HG03439 (cell line): ENCODE data around the gene GREB1L.

Experiments
- ATAC-seq: cut with Tn5 transposase; IDR thresholded peaks from one replicate; pipeline ENCODE4 v1.9.1; 2021; ENCODE audit warnings: mild to moderate bottlenecking, moderate library complexity; ENCODE audit not compliant: unreplicated experiment

The GREB1L gene

DNA sequence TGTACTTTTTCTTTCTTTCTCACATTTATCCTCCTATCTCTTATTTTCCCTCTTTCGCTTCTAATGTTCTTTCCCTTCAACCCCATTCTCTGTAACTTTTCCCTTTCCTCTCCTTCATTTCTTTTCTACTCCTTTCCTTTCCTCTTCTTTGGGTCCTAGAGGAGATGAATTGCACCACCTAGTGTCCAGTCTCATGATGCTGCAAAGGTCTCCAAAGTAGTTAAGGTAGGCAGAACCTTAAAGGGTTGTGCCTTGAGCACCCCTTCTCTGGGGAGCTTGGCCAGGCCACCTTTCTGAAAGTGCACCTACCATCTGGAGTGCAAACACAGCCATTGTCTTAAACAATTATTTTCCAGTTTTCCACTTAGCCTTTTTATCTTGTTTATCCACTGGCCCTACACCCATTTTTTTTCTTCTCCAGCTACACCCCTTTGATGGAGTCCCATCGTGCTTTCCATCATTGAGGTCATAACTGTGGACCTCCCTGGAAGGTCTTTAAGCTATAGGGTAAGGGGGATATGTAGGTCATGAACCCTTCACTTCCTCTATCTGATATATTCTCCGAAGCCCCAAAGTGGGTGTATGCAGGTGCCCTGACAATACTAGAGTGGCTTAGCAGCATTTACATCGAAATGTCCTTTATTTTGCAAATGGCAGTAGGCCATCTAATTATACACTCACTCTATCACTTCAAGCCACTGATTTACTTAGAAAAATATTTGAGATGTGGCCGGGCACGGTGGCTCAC is 202.6 kb downstream of the GREB1L start:
- no peak for ATAC-seq

DNA sequence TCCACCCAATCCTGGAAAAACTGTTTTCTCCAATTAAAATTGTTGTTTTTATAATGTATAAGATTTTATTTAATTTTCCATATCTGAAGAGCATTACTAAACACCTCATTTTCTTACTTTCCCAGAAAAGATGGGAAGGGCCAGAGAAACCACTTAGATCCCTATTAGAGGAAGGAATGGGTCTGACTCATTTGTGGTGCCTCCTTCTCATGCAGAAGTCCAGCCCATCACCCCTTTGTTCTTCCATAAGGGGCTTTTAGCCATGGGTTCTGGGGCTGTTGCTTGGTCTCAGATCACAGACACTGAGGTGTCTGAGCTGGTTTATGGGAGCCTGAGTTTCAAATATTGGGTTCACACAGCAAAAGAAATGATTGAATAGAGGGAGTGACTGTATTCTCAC is 206.3 kb downstream of the GREB1L start:
- no peak for ATAC-seq

DNA sequence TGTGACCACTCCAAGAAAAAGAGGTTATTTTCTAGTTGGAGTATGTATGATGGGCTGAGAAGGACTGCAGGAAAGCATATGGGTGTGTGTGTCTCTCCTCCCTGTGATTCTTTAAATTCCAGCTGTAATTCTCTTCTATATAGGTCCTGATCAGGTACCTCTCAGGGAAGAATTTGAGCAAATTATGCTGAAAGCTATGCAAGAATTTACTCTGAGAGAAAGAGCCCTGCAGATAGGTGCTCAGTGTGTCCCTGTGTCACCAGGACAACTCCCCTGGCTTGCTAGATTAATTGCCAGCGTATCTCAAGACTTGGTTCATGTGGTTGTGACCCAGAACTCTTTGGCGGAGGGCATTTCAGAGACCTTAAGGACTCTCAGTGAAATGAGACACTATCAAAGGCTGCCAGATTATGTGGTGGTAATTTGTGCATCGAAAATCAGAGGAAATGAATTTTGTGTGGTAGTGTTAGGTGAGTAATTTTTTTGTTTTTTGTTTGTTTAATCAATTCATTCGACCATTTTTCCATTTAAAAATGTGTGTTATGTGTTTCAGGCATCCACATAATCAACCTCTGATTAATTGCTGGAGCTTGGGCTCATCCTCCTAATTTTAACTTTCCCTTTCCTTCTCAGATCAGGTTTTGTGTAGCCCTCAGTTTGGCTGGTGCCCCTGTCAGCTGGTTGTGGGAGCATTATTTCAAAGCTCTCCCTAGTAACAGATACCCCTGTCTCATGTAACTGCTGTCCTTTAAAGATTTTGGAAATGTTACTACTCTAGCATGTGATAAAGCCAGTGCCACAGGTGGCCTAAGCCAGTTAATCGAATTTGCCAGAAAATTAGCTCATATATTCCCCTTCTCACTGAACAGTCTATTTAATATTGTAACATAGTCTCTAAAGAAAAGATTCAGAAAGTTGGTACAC is 207.6 kb downstream of the GREB1L start:
- ATAC-seq: no peak

DNA sequence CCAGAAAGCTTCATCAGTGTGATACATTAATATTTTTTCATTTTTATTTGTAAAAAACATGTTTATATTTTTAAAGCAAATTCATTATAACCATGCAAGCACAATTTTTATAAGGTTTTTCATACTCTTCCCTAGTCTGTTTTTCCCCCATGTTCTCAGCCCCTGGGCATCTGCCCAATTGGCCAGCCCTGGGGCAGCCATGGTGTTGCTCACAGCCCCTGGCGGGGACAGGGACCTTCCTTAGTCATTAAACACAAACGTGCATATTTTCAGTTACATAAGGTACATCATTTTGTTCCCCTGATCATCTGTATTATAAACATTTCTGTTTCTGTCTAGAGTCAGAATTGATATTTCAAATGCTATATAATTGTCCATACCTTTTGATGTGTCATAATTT is 208.5 kb downstream of the GREB1L start:
- ATAC-seq: no peak

DNA sequence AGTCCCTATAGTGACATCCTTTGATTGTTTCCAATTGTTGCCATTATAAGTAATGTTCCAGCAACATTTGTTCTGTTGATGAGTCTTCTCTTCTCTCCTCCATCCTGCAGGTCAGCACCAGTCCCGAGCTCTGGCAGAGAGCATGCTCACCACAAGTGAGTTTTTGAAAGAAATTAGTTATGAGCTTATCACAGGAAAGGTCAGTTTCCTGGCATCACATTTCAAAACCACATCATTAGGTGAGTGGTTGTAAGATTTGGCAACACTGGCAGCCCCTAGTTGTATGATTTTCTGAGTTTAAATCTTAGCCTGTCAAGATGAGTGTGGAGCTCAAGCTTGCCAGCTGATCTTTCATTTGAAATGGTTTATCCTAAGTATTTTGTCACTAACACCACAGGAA is 208.9 kb downstream of the GREB1L start:
- no peak for ATAC-seq

DNA sequence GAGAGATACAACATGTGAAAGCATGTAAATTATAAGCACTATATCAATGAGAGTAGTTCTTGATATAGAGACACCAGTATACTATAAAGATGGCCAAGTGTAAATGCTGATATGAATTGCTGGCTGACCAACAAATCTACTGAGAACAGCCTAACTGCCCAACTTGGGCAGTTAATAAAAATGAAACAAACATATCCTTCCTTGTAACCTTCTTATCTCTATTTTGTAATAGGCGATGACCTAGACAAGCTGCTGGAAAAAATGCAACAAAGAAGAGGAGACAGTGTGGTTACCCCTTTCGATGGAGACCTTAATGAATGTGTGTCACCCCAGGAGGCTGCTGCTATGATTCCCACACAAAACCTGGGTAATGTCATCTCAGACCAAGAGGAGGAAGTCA is 209.8 kb downstream of the GREB1L start:
- ATAC-seq: no peak

DNA sequence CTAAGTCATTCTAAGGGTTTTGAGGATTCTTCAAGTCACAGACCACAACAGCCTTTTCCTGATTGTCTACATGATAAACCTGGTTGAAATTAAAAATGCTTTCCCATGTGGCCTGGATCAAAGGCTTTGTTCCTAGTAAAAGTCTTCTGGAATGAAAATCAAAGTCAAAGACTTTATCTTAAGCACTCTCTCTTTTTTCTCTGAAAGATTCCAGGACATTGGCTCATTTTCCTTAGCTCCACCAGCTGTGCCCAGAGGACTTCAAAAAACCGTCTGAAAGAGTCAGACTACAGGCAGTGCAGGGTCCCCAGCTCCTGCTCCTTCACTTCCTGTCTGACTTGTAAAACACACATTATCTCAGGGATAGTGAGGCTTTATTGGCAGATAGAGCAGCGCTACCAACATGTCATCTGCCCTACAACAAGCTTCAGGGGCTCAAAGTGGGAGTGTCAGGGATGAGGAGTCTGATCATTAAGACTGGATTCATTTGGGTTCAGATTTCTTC is 210.3 kb downstream of the GREB1L start:
- ATAC-seq: no peak

DNA sequence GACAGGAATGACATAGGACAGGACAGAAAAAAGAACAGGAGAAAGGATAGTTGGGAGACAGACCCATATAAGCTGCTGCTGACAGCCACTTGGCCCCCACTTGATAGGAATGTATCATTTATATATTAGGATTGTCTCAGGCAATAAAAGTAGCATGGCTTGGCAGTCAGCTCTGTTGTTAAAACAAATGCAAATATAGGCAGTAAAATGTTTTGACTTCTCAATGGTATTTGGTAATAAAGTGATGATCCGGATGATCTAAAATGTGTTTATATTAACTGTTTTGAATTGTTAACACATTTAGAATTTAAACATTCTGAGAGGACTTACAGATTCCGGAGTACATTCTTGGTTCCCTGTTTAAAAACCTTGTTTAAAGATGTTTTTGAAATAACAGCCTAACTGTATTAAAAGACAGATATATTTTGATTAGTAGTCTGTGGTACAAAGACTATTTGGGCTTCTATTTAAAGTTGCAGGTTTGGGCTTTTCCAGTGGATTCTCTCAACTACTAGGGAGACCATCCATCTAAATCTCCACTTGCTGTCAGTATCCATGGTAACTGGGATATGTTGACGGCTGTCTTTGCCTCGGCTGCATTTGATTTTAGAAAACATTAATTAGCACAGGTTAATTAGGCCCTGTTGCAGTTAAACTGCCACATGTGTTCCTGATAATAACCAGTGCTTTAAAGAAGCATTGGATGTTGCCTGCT is 210.9 kb downstream of the GREB1L start:
- ATAC-seq: no peak

DNA sequence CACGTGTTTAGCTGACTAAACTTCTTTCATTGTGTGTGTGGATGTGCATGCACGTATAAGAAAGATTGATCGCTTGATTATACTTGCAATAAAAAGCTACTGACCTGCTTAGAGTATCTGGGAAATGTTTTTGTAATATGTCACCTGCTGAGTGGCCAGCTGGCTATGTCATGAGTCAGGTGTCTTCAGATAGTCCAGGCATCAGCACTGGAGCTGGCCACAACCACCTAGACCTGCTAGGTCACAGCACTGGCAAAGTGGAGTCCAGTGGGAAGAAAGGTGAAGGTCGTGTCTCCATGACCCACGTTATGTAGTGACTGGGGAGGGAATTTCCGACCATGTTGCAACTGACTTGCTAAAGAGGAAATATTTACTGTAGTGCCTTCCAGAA is 211.5 kb downstream of the GREB1L start:
- ATAC-seq: no peak

DNA sequence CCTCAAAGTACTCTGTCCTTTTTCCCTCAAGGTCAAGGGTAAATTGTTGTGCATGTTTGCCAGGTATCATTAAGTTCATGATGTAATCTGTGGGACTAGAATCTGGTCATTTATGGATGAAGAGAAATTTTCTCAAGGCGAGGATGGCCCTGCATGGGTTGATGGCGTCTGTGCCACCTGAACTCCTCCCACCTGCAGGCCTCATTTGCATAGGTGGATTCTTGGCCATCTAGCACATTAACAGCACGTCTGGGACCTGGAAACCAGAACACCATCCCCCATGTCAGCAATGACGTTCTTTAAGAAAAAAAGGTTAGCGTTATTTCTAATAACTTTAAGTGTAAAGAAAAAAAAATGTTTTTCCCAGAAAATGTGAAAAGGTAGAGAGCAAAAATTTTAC is 212.7 kb downstream of the GREB1L start:
- no peak for ATAC-seq

DNA sequence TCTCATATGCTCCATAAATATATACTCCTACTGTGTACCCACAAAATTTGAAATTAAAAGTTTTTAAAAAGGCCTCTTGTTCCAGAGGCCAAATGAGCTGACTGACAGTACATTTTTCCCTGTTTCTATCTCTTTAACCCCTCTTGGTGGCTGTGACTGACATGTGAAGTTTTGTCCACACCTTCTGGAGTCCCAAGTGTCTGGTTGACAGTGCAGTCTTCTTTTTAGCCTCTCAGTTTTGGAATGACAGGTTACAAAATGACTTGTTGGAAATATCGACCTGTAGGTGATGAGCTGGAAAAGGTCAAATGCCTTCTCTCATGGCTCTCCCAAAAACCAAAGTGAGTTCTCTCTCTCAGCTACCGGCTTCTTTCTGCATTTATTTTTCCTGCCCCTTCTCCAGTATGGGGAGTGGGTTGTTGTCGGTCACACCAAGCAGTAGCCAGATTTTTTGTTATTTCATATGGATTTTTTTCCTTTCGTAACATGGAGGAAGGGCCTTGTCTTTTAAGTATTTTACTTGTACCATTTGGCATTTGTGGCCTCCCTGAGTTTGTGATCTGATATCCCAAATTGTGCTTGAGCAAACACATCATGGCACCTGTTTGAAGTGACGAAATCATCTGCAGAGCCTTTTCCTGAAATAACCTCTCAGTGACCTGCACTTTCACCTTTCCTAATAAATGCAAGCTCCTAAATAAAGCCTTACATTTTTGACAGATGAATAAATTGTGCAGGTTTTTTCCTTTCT is 214.6 kb downstream of the GREB1L start:
- ATAC-seq: no peak

DNA sequence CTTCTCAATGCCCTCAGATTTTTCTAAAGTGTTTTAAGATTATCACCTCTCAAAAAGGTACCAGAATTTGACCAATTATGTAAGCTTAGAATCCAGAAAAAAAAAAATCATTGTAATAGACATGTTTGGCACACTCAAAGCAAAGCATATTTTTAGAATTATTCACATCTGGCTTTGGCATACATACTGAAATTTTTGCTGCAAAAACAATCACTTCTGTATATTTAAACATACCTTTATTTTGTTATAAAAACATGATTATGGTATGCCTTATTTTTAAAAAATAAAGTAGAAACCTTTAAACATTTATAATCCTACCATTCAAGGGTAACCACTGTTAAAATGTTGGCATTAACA is 215.1 kb downstream of the GREB1L start:
- ATAC-seq: no peak

DNA sequence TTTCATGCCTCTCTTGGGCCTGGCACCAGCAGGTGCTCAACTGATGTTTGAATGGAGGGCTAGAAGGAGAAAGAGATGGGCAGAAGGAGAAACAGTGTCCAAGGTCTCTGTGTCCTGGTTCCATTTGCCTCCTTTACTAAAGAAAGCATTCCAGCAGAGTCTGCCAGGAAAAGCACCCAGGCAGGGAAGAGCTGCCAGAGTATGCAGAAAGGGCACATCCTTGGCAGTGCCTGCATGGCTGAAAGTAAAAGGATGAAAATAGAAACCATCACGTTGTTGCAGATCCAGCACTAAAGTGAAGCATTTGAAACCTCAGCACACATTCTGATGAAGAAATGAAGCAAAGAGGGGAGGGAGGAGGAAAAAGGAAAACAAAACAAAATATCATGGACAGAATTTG is 216.3 kb downstream of the GREB1L start:
- no peak for ATAC-seq

DNA sequence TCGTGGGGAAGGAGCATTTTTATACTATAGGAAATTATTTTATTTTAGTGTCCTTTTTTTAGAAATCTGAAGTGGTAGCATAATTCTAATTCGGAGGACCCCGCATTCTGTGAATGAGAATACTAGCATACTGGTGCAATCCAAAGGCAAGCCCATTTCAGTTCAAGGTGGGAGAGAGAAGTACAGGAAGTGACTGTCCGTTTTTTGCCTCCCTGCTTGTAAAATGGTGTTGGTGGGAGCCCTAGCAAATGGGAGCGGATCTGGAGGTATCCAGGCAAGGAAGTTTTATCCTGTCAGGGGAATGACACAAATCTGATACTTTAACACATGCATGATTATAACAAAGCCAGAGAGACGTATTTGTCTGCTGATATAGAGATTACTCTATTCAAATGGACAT is 216.8 kb downstream of the GREB1L start:
- ATAC-seq: no peak

DNA sequence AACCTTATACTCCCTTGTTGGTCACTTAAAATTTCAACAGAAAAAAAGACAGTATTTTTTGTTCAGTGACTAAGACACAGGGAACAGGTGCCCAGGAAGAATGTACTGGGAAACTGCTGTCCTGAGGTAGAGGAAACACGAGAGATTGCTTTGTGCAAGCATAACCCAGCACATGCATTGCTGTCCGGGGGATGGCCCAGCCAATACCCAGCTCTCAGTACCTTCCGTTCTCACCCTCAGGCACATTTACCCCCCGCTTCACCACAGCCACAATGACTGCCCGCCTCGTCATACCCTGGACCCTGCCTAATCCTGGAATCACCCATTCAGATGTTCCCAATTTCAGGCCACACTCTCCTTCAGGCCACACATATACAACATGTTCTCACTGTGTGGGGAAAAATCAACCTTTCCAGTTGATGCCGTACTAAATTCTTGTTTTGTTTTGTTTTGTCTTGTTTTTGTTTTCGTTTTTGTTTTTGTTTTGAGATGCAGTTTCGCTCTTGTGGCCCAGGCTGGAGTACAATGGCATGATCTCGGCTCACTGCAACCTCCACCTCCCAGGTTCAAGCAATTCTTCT is 217.8 kb downstream of the GREB1L start:
- no peak for ATAC-seq

DNA sequence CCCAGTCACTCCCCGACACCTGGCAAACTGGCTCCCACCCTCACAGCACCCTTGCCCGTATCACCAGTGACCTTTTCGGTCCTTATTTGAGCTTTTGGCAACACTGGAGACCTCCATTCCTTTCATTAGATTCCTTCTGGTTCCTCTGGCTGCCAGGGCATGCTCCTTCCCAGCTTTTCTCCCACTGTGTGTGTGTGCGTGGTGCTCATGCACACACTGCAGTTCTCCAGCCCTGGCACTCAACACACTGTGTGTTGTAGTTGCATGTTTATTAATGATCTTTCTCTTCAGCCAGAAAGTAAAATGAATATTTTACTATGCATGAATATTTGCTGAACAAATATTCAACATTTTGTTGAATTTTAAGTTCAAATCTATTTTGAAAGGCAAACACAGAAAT is 219.4 kb downstream of the GREB1L start:
- ATAC-seq: no peak

DNA sequence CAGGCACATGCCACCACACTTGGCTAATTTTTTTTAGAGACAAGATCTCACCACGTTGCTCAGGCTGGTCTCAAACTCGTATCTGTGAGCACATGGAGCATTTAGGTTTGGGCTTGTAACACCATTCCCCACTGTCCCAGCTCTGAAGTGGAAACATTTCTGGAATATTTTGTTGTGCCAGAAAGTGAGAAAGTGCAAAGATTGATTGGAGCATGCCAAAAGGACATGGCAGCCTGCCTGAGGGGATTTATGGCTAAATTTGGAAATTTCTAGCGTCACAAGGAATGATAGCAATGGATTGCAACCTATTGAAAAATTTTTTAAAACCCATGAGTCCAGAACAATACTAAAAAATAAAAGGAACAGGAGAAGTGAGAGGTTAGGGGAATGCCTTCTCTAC is 221.7 kb downstream of the GREB1L start:
- ATAC-seq: no peak

DNA sequence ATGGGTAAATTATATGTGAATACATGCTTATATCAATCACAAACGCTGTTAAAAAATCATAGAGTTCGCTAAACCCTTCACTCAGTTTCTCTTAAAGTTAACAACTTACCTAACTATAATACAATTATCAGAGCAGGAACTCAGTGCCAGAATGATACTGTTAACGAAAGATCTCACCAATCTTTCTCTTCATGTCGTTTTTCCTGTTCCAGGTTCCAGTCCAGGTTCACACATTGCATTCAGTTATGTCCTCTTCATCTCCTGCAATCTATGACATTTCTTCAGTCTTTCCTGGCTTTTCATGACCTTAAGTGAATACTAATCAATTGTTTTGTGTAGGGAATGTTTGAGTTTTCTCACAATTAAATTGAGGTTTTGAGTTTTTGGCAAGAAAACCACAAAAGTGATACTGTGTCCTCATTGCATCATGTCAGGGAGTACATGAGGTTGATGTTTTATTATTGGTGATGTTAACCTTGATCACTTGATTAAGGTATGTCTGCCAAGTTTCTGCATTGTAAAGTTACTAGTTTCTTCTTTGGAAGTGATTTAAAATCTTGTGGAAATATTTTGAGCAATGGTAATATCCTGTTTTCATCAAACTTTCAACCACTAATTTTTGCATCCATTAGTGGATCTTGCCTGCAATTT is 226.6 kb downstream of the GREB1L start:
- ATAC-seq: no peak

DNA sequence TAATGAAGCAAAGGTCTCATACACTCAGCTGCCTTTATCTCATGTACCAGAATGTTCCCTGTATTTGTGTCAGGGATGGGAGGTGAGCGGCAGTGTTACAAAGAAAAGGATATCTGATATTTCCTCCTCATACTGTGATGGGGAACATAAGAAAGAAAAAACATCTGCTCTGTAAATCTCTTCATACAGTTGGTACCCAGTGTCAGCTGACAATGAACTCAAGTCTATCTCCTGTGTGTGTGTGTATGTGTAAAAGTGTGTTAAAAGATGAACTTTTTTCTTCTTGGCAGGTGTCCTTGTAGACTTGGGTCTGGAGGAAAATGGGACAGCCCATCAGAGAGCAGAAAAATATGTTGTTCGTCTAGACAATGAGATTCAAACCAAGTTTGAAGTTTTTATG is 230.7 kb downstream of the GREB1L start:
- ATAC-seq: no peak

DNA sequence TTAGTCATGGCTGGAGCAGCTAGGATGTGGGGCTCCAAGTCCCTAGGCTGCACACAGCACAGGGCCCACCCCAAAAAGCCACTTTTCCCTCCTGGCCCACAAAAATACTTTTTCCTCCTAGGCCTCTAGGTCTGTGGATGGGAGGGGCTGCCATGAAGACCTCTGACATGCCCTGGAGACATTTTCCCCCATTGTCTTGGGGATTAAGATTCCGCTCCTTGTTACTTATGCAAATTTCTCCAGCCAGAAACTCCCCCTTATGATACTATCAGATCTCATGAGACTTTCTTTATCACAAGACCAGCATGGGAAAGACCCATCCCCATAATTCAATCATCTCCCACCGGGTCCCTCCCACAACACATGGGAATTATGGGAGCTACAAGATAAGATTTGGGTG is 232.6 kb downstream of the GREB1L start:
- no peak for ATAC-seq
